Activated CD4-positive, alpha-beta T cell treated with anti-CD3 and anti-CD28 coated beads for 36 hours (primary cell): ENCODE data around the gene FOXL3. TPM values are rescaled to one million over a fixed set of nuclear protein-coding genes. Genes with fewer than 3 reads are reported as not detected.

ENCODE experiments used
- total RNA-seq, 2 experiments: library from RNA; stranded (reverse); gene quantifications; one replicate each; pipeline ENCODE4 v1.2.3, GENCODE V29; 2021

FOXL3 gene
- total RNA-seq, 2 experiments from 2014 or later = not detected

Other genes starting within 250 kb of the FOXL3 start
- gene FAM20C, start 97.6 kb upstream of the FOXL3 start, total RNA-seq = under 1 TPM; 0.21 to 0.59 TPM
- gene PDGFA, start 229.7 kb downstream of the FOXL3 start, total RNA-seq = 1 to 10 TPM; 5.2 to 5.3 TPM